HepG2 (cell line): ENCODE results near the gene DOCK1. TPM values are rescaled to one million over a fixed set of nuclear protein-coding genes. Genes with fewer than 3 reads are reported as not detected.

Experiments used
- ATAC-seq: fragments of 200-7000 bp; cut with Tn5 transposase; 3 replicates; pipeline ENCODE4 v1.9.1; 2020; ENCODE audit warnings: mild to moderate bottlenecking, moderate library complexity
- BruUV-seq: library from RNA; stranded (reverse); fragments of 400-500 nt; replicated peaks from 2 replicates; lab custom pipeline; 2021; lab: Mats Ljungman, UMichigan
- CTCF ChIA-PET: fragments of 300-600 bp; formaldehyde crosslinking; extraction: SDS; loops from one replicate; lab custom pipeline; 2021; ENCODE audit warnings: low total read pairs, inconsistent platforms, low intra/inter-chr PET ratio; lab: Yijun Ruan, JAX
- POLR2A ChIA-PET: fragments of 350-600 bp; sonication (Branson Sonifier 250); formaldehyde crosslinking; loops from one replicate; lab custom pipeline; 2020; ENCODE audit warnings: antibody characterized with exemption, inconsistent platforms; lab: Yijun Ruan, JAX
- DNase-seq: peaks from one replicate; pipeline ENCODE4 v3.0.0-alpha.2; 2015; ENCODE audit warnings: low spot score
- FAIRE-seq: peaks from 3 replicates; lab custom pipeline; 2011; peaks lifted over from hg19 to GRCh38; lab: Jason Lieb, UNC
- H2AFZ ChIP-seq: one replicate; pipeline ENCODE4 v1.6.1; 2011; ENCODE audit warnings: low read length, inconsistent platforms
- H3K27ac ChIP-seq: fragments of 300-600 bp; 3 replicates; pipeline ENCODE4 v1.8.0; 2011; ENCODE audit warnings: mixed run types, mild to moderate bottlenecking, mixed read lengths, low read length, inconsistent platforms; ENCODE audit not compliant: insufficient read depth; ENCODE audit errors: extremely low read length
- H3K27me3 ChIP-seq, 2 experiments: fragments of 200-600 bp in 1 of 2; 2 replicates in 1 of 2; 3 replicates in 1 of 2; pipeline versions ENCODE4 v1.6.0 to v1.8.0; 2011; ENCODE audit warnings: low read length in 2 of 2, mild to moderate bottlenecking in 2 of 2, moderate library complexity in 2 of 2, inconsistent platforms in 1 of 2; ENCODE audit not compliant: insufficient read depth in 2 of 2, control insufficient read depth in 1 of 2
- H3K36me3 ChIP-seq, 2 experiments: fragments of 200-600 bp in 1 of 2; replicated peaks in 1 of 2; 2 replicates in 1 of 2; 3 replicates in 1 of 2; pipeline versions ENCODE4 v1.5.1 to v1.8.0; 2011; ENCODE audit warnings: low read length in 2 of 2, inconsistent platforms in 1 of 2; ENCODE audit not compliant: insufficient read depth in 2 of 2, control insufficient read depth in 1 of 2
- H3K4me1 ChIP-seq: 2 replicates; pipeline ENCODE4 v1.5.1; 2012; ENCODE audit warnings: low read length, inconsistent platforms; ENCODE audit not compliant: insufficient read depth
- H3K4me2 ChIP-seq: 2 replicates; pipeline ENCODE4 v1.6.0; 2011; ENCODE audit warnings: low read depth, low read length, inconsistent platforms
- H3K4me3 ChIP-seq, 3 experiments: fragments of 200-600 bp in 1 of 3; sonication (generic), shearing (Covaris generic) in 1 of 3; replicated peaks in 1 of 3; 2 replicates each; pipeline ENCODE4 v1.5.1; 2011 to 2016; ENCODE audit warnings: low read length in 3 of 3, inconsistent platforms in 2 of 3, low read depth in 2 of 3, mild to moderate bottlenecking in 2 of 3, control low read depth in 1 of 3, mixed read lengths in 1 of 3; ENCODE audit not compliant: insufficient read depth in 1 of 3
- H3K79me2 ChIP-seq: one replicate; pipeline ENCODE4 v1.6.1; 2011; ENCODE audit warnings: low read length, inconsistent platforms; ENCODE audit not compliant: insufficient read depth
- H3K9ac ChIP-seq: 2 replicates; pipeline ENCODE4 v1.6.0; 2011; ENCODE audit warnings: mild to moderate bottlenecking, low read depth, low read length, inconsistent platforms; ENCODE audit not compliant: insufficient read depth
- H3K9me3 ChIP-seq: 2 replicates; pipeline ENCODE4 v1.5.1; 2012; ENCODE audit warnings: mild to moderate bottlenecking, low read length
- H4K20me1 ChIP-seq: 2 replicates; pipeline ENCODE4 v1.6.0; 2011; ENCODE audit warnings: inconsistent platforms, mild to moderate bottlenecking, low read length, moderate library complexity; ENCODE audit not compliant: insufficient read depth
- ARID4A ChIP-seq: sonication (generic); formaldehyde crosslinking; IDR thresholded peaks from 2 replicates; pipeline ENCODE4 v1.5.0; 2020; ENCODE audit warnings: mild to moderate bottlenecking, missing genetic modification reagents, borderline replicate concordance
- CHD4 ChIP-seq: fragments of 200-600 bp; sonication (generic); IDR thresholded peaks from 2 replicates; pipeline ENCODE4 v1.7.0; 2017; ENCODE audit warnings: mild to moderate bottlenecking, low read length, borderline replicate concordance
- NPAS2 ChIP-seq: sonication (generic); formaldehyde crosslinking; IDR thresholded peaks from 2 replicates; pipeline ENCODE4 v1.8.0; 2022; ENCODE audit warnings: mild to moderate bottlenecking, missing genetic modification reagents, borderline replicate concordance
- PCBP2 ChIP-seq: fragments of 200-400 bp; formaldehyde crosslinking; optimal IDR thresholded peaks from 2 replicates; pipeline ENCODE3; 2018; ENCODE audit warnings: low read length, low read depth; ENCODE audit not compliant: poor library complexity, severe bottlenecking
- PREB ChIP-seq: sonication (generic); formaldehyde crosslinking; IDR thresholded peaks from 2 replicates; pipeline ENCODE4 v1.4.0; 2020; ENCODE audit warnings: missing genetic modification reagents
- ZFP62 ChIP-seq: sonication (generic); formaldehyde crosslinking; IDR thresholded peaks from 2 replicates; pipeline ENCODE4 v1.4.0; 2020; ENCODE audit warnings: missing genetic modification reagents
- ZNF333 ChIP-seq: sonication (generic); formaldehyde crosslinking; IDR thresholded peaks from 2 replicates; pipeline ENCODE4 v1.4.0; 2020; ENCODE audit warnings: mild to moderate bottlenecking, missing genetic modification reagents, borderline replicate concordance
- ZNF652 ChIP-seq: IDR thresholded peaks from 2 replicates; pipeline ENCODE4 v1.6.1; 2016; ENCODE audit warnings: low read depth, borderline replicate concordance
- ZNF704 ChIP-seq: sonication (generic); formaldehyde crosslinking; IDR thresholded peaks from 2 replicates; pipeline ENCODE4 v1.8.1; 2023; ENCODE audit warnings: mild to moderate bottlenecking, inconsistent platforms, moderate library complexity, missing genetic modification reagents, borderline replicate concordance
- ZNF768 ChIP-seq: sonication (generic); formaldehyde crosslinking; IDR thresholded peaks from 2 replicates; pipeline ENCODE4 v1.4.0; 2020; ENCODE audit warnings: missing genetic modification reagents
- ZNF883 ChIP-seq: sonication (generic); formaldehyde crosslinking; IDR thresholded peaks from 2 replicates; pipeline ENCODE4 v1.5.1; 2020; ENCODE audit warnings: mild to moderate bottlenecking, missing genetic modification reagents; ENCODE audit errors: not compliant biosample characterization
- WGBS: methylation state at CpG from one replicate; pipeline ENCODE4 v1.1.6; 2017; ENCODE audit warnings: low lambda C conversion rate; 5-methylcytosine and 5-hydroxymethylcytosine counted together
- in situ Hi-C: cut with HindIII; loops from 2 replicates; pipeline ENCODE4 v1.10.0; 2017; ENCODE audit warnings: low pct_unique_long_range_greater_than_20kb; ENCODE audit not compliant: extremely low pct_ligation_motif_present
- intact Hi-C: fragments of 100-400 bp; cut with micrococcal nuclease; formaldehyde crosslinking; loops from one replicate; pipeline ENCODE4 v1.10.0; 2022; ENCODE audit not compliant: unreplicated experiment
- polyA plus RNA-seq, 8 experiments: library from polyadenylated mRNA; depleted of rRNA in 3 of 8; stranded (reverse) in 7 of 8; unstranded in 1 of 8; fragments of >200 nt; fragmentation: Illumina TruSeq in 4 of 8; extraction: Trizol in 4 of 8; gene quantifications; 2 replicates each; pipeline versions ENCODE4 v1.2.1 to v1.2.3, GENCODE V29; 2011 to 2016; ENCODE audit warnings: low read depth in 4 of 8, missing spikeins in 1 of 8, mixed read lengths in 1 of 8; ENCODE audit not compliant: insufficient read depth in 1 of 8
- total RNA-seq, 5 experiments: library from RNA; depleted of rRNA; stranded (reverse); fragments of >200 nt; fragmentation: Illumina TruSeq; extraction: Trizol; gene quantifications; 2 replicates each; pipeline ENCODE4 v1.2.3, GENCODE V29; 2016; ENCODE audit warnings: low read depth in 1 of 5

DOCK1 gene
- total and polyA plus RNA-seq, 2 of the 13 experiments (the other 11 are each of a cell fraction or from before 2014, with no cell fraction given), result 8.3 to 25.5 TPM

GRCh38 chr10:126867567-126868365 is 37.5 kb upstream of the DOCK1 start:
- DNase-seq (no peak), FAIRE-seq (no peak), ATAC-seq (no peak)
- ChIA-PET CTCF (no interaction called here), POLR2A (no interaction called here)
- H3K36me3 ChIP-seq, result no peaks in the 10 kb centered on the region
- TF ChIP-seq ZNF333 (CRISPR knock-in tag), result no peak
- no peak for TF ChIP-seq ZFP62 (CRISPR knock-in tag)
- no peak for TF ChIP-seq ZNF768 (CRISPR knock-in tag)
- no peak for TF ChIP-seq ZNF704
- no peaks in the 10 kb centered on the region for H3K79me2 ChIP-seq
- H3K4me3 ChIP-seq, result no peak overlapping the region
- no peaks in the 10 kb centered on the region for H3K9me3 ChIP-seq
- H3K27me3 ChIP-seq, result peaks cover 3 to 17% of the 10 kb centered on the region in 2 experiments; a peak in 3 of 5 replicates
- in situ Hi-C loops (no loop called here), intact Hi-C loops (no loop called here)
- no peak overlapping the region for H3K9ac ChIP-seq
- WGBS, result 31% methylated on average over 9 of the region's 9 CpGs
- no peaks in the 10 kb centered on the region for H3K4me1 ChIP-seq
- H3K4me2 ChIP-seq, result no peak overlapping the region
- H3K27ac ChIP-seq, result no peak overlapping the region
- H2AFZ ChIP-seq, result no peak overlapping the region
- no peaks in the 10 kb centered on the region for H4K20me1 ChIP-seq
- no TSS peak for BruUV-seq

GRCh38 chr10:126868371-126868770 is 36.9 kb upstream of the DOCK1 start:
- ATAC-seq (no peak), DNase-seq (no peak), FAIRE-seq (no peak)
- ChIA-PET CTCF (no interaction called here), POLR2A (no interaction called here)
- in situ Hi-C loops (no loop called here), intact Hi-C loops (no loop called here)
- no peak overlapping the region for H3K4me2 ChIP-seq
- H3K79me2 ChIP-seq, result no peaks in the 10 kb centered on the region
- H3K27ac ChIP-seq, result no peak overlapping the region
- no peak overlapping the region for H2AFZ ChIP-seq
- BruUV-seq, result no TSS peak
- H3K4me1 ChIP-seq, result no peaks in the 10 kb centered on the region
- WGBS, result 35% methylated on average over 6 of the region's 6 CpGs
- no peaks in the 10 kb centered on the region for H3K9me3 ChIP-seq
- no peaks in the 10 kb centered on the region for H3K36me3 ChIP-seq
- H3K4me3 ChIP-seq, result no peak overlapping the region
- no peaks in the 10 kb centered on the region for H4K20me1 ChIP-seq
- peaks cover 3 to 17% of the 10 kb centered on the region in 2 experiments; a peak in 3 of 5 replicates for H3K27me3 ChIP-seq
- H3K9ac ChIP-seq, result no peak overlapping the region
- TF ChIP-seq PCBP2 (no peak), PREB (CRISPR knock-in tag) (no peak), ARID4A (CRISPR knock-in tag) (no peak), CHD4 (no peak), ZNF883 (CRISPR knock-in tag) (no peak), ZNF652 (CRISPR knock-in tag) (no peak), NPAS2 (CRISPR knock-in tag) (no peak)
